Body of pancreas (tissue), 4 donors: ENCODE results near the gene FAM25C. TPM values are rescaled to one million over a fixed set of nuclear protein-coding genes. Genes with fewer than 3 reads are reported as not detected.
"Not testable (repeated sequence)": the region's sequence is repeated elsewhere in the genome, so short reads cannot be mapped to it uniquely, and the experiment has no call there.

Experiments
- ATAC-seq: fragments of 150-250 bp; one replicate; pipeline ENCODE4 v1.9.1; 2016
- DNase-seq, 4 donors: peaks; one replicate each; pipeline ENCODE4 v3.0.0-alpha.2; 2019
- H3K27ac ChIP-seq, 4 donors: fragments of 200-600 bp; sonication (generic); 1 replicate in 3 of 4; 2 replicates in 1 of 4; pipeline versions ENCODE4 v1.5.1 to v1.6.1; 2016 to 2019; ENCODE audit warnings: mild to moderate bottlenecking in 1 of 4, mixed read lengths in 1 of 4, moderate library complexity in 1 of 4
- H3K27me3 ChIP-seq, 2 donors: fragments of 200-600 bp; sonication (generic); one replicate each; pipeline ENCODE4 v1.6.0; 2016; ENCODE audit warnings: mild to moderate bottlenecking in 1 of 2
- H3K36me3 ChIP-seq, 2 donors: fragments of 200-600 bp; sonication (generic); replicated peaks in 1 of 2; 2 replicates each; pipeline ENCODE4 v1.5.1; 2016; ENCODE audit warnings: low read depth in 2 of 2; ENCODE audit not compliant: insufficient read depth in 1 of 2
- H3K4me1 ChIP-seq: fragments of 200-600 bp; sonication (generic); one replicate; pipeline ENCODE4 v1.6.0; 2016
- H3K4me3 ChIP-seq, 2 donors: fragments of 200-600 bp; sonication (generic); 1 replicate in 1 of 2; 2 replicates in 1 of 2; pipeline ENCODE4 v1.5.1; 2016 to 2019
- H3K9me3 ChIP-seq, 3 donors: fragments of 200-600 bp; sonication (generic); 1 replicate in 2 of 3; 2 replicates in 1 of 3; pipeline ENCODE4 v1.5.1; 2016
- WGBS, 2 donors: methylation state at CpG; one replicate each; pipeline ENCODE4 v1.1.5; 2017; 5-methylcytosine and 5-hydroxymethylcytosine counted together
- intact Hi-C: fragments of 100-400 bp; cut with DNase I; formaldehyde crosslinking; loops from one replicate; pipeline ENCODE4 v1.15.1; 2023
- total RNA-seq, 2 donors: library from RNA; depleted of rRNA; stranded (reverse); fragments of >200 nt; gene quantifications; one replicate each; pipeline ENCODE4 v1.1.0, GENCODE V29; 2016

Gene FAM25C
- total RNA-seq: not detected

- H3K4me3 ChIP-seq, H3K27me3 ChIP-seq, H3K4me1 ChIP-seq, H3K27ac ChIP-seq, intact Hi-C loops, ATAC-seq, DNase-seq, H3K9me3 ChIP-seq, H3K36me3 ChIP-seq: not testable (repeated sequence)
- 100% methylated on average over 1 of the region's 9 CpGs; no CpG with 5 or more reads in 1 of the 2 donors for WGBS, 2 donors
Observed at GRCh38 chr10:47999691-48000090, at the start of gene FAM25C. FAM25C (minus strand) TSS chr10:47999791; CDS start chr10:47999765, 26 bp downstream.

DNA sequence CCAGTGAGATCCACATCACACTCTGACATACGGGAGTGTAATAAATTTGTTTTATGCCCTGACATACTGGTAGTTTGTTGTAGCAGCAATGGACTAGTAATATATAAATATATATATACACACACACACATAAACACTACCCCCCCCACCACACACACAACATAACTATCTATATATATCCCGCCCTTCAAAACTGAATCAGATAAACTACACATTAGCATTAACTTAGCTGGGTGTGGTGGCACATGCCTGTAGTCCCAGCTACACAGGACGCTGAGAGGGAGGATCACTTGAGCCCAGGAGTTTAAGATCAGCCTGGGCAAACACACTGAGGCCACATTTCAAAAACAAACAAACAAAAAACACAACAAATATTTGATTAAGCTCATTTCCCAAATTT lies 45.0 kb upstream of the FAM25C start:
- intact Hi-C loops, H3K4me1 ChIP-seq, DNase-seq, H3K9me3 ChIP-seq, ATAC-seq, H3K36me3 ChIP-seq, H3K4me3 ChIP-seq, H3K27me3 ChIP-seq, H3K27ac ChIP-seq: not testable (repeated sequence)
- WGBS, 2 donors: 49 to 55% methylated on average over 2 of the region's 3 CpGs

GRCh38 chr10:48031390-48031789 lies 31.8 kb upstream of the FAM25C start:
- 98% methylated on average over 9 of the region's 19 CpGs; no CpG with 5 or more reads in 1 of the 2 donors for WGBS, 2 donors
- H3K27me3 ChIP-seq, H3K36me3 ChIP-seq, H3K4me3 ChIP-seq, ATAC-seq, DNase-seq, H3K4me1 ChIP-seq, intact Hi-C loops, H3K27ac ChIP-seq, H3K9me3 ChIP-seq: not testable (repeated sequence)

DNA sequence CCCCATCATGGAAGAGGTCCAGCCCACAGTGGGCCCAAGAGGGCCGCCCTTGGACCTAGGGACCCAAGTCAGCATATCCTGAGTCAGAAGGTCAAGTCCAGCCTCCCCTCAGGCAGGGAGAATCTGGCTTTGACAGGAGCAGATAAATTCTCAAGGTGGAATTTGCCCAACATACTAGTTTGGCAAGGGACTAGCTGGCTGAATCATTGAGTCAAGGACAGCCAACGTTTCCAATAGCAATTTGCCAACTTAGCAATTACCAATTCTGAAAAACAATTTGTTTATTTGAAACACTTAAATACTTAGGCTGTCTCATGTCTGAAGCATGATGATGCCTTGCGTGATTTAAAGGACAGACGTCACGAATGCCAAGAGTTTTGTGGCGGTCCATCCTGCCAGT lies 2.7 kb upstream of the FAM25C start:
- H3K4me1 ChIP-seq, intact Hi-C loops, ATAC-seq, H3K9me3 ChIP-seq, H3K27me3 ChIP-seq, H3K27ac ChIP-seq, H3K4me3 ChIP-seq, H3K36me3 ChIP-seq: not testable (repeated sequence)
- peak in 3 of 4 donors; percentile 15 to 29 (median 25) for DNase-seq
- 18% methylated on average over 1 of the region's 6 CpGs; no CpG with 5 or more reads in 1 of the 2 donors for WGBS, 2 donors

GRCh38 chr10:47994045-47994444 lies 5.5 kb downstream of the FAM25C start:
- intact Hi-C loops, H3K36me3 ChIP-seq, DNase-seq, H3K4me1 ChIP-seq, H3K9me3 ChIP-seq, ATAC-seq, H3K27ac ChIP-seq, H3K4me3 ChIP-seq, H3K27me3 ChIP-seq: not testable (repeated sequence)
- no CpG with 5 or more reads among the region's 3 CpGs for WGBS, 2 donors

- ATAC-seq, H3K4me1 ChIP-seq, H3K27ac ChIP-seq, intact Hi-C loops, H3K27me3 ChIP-seq, DNase-seq, H3K9me3 ChIP-seq, H3K36me3 ChIP-seq, H3K4me3 ChIP-seq: not testable (repeated sequence)
- 93 to 96% methylated on average over 7 to 11 of the region's 11 CpGs for WGBS, 2 donors
Observed at GRCh38 chr10:47992560-47992959, 7.0 kb downstream of the FAM25C start.

DNA sequence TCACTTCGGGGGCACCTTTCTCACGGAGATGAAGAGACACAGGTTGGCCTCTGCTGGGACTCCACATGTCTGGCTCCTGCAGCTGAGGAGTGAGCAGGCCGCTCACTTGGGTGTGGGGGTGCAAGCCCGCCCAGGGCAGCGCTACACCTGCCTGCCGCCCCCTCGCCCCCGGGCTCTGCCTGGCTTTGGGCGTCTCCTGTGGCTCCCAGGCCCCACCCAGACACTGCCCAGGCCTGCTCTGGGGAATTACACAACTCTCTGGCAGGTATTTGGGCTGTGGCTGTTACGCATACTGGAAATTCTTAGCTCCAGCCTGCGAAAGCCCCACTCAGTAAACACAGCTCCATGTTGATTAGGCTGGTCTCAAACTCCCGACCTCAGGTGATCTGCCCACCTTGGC lies 7.9 kb downstream of the FAM25C start:
- DNase-seq, intact Hi-C loops, H3K36me3 ChIP-seq, H3K27ac ChIP-seq, H3K4me3 ChIP-seq, H3K27me3 ChIP-seq, H3K4me1 ChIP-seq, H3K9me3 ChIP-seq, ATAC-seq: not testable (repeated sequence)
- WGBS, 2 donors: 84 to 100% methylated on average over 1 to 12 of the region's 12 CpGs

- H3K27ac ChIP-seq, H3K9me3 ChIP-seq, H3K4me3 ChIP-seq, DNase-seq, H3K4me1 ChIP-seq, ATAC-seq, H3K36me3 ChIP-seq, intact Hi-C loops, H3K27me3 ChIP-seq: not testable (repeated sequence)
- no CpG with 5 or more reads among the region's 1 CpG for WGBS, 2 donors
Observed at GRCh38 chr10:47990097-47990496, 9.5 kb downstream of the FAM25C start.

GRCh38 chr10:47989542-47989950 lies 10.0 kb downstream of the FAM25C start:
- no CpG with 5 or more reads among the region's 4 CpGs for WGBS, 2 donors
- H3K4me3 ChIP-seq, DNase-seq, H3K36me3 ChIP-seq, ATAC-seq, H3K27ac ChIP-seq, intact Hi-C loops, H3K27me3 ChIP-seq, H3K9me3 ChIP-seq, H3K4me1 ChIP-seq: not testable (repeated sequence)

DNA sequence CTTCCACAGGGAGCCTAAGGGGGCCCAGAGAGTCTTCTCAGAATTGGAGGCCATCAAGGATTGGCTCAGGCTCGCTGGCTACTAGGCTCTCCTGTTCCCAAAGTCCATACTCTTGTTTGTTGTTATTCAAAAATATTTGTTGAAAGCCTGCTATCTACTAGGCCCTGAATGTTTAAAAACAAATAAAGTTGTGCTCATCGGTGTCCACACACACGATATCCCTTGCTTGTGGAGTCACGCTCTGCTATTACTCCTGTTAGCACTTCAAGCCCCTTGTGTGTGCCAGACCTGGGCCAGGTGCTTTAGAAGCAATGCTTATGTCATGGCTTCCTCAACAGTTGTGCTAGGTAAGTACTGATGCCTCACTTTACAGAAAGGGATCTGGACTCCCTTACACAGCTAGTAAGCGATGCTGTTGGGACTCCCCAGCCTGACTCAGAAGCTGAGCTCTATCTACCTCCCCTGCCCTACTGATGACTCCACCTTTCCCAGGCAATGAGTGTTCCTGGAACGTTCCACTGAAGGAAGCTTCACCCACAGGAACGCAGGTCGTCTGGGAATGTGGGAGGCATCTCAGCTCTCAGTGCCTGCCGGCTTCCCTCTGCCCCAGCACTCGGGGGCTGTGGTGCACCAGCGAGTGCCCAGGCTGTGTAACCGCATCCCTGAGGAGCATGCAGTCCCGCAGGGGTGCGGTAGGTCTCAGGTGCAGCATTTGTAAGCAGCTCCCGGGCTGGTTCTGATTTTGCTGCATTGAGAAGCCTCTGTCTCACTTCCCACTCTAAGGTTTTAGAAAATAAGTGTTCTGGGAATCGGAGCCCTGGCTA lies 10.7 kb downstream of the FAM25C start:
- intact Hi-C loops, H3K36me3 ChIP-seq, H3K27me3 ChIP-seq, H3K9me3 ChIP-seq, H3K4me1 ChIP-seq, H3K4me3 ChIP-seq, H3K27ac ChIP-seq, ATAC-seq: not testable (repeated sequence)
- DNase-seq: peak in 1 of 4 donors; percentile 1
- WGBS, 2 donors: 75 to 81% methylated on average over 4 to 8 of the region's 16 CpGs

GRCh38 chr10:47987952-47988351 lies 11.6 kb downstream of the FAM25C start:
- ATAC-seq: peak; percentile 67
- H3K36me3 ChIP-seq, H3K4me1 ChIP-seq, H3K9me3 ChIP-seq, DNase-seq, H3K27me3 ChIP-seq, H3K4me3 ChIP-seq, intact Hi-C loops, H3K27ac ChIP-seq: not testable (repeated sequence)
- WGBS, 2 donors: no CpG with 5 or more reads among the region's 6 CpGs
